ENCODE measurements around the gene TMEM167A. TPM values are rescaled to one million over a fixed set of nuclear protein-coding genes. Genes with fewer than 3 reads are reported as not detected.

Gene TMEM167A
- total and polyA plus RNA-seq, 2 experiments from 2014 or later = 179 to 267 TPM

- TF ChIP-seq CTCF (conservative IDR thresholded peaks at IDR 0.05; ENCODE audit: low read depth in 2 of 2) (no peak), EZH2phosphoT487 (IDR thresholded peaks at IDR 0.05; ENCODE audit: unreplicated experiment) (no peak), EZH2 (IDR thresholded peaks at IDR 0.05; ENCODE audit: low read depth, unreplicated experiment) (no peak), POLR2AphosphoS5 (IDR thresholded peaks at IDR 0.05; ENCODE audit: low read depth) (no peak)
These were observed 65.2 kb downstream of the TMEM167A start (continued) for GRCh38 chr5:83011985-83012384.

- Mint-ChIP-seq H3K4me1 (peaks cover 29% of the 10 kb centered on the region), H3K9me3 (peaks cover 3% of the 10 kb centered on the region), H3K4me3 (no peak overlapping the region), H3K27ac (no peak overlapping the region), H3K27me3 (ENCODE audit: insufficient read depth, low read depth, poor library complexity) (peaks cover 1% of the 10 kb centered on the region), H3K36me3 (ENCODE audit: low read depth) (peaks cover 5% of the 10 kb centered on the region)
- no peak for DNase-seq (ENCODE audit: low spot score)
- no peak for TF ChIP-seq POLR2AphosphoS5 (IDR thresholded peaks at IDR 0.05; ENCODE audit: low read depth)
- no peak for TF ChIP-seq NANOG (IDR thresholded peaks at IDR 0.05; ENCODE audit: borderline replicate concordance)
- TF ChIP-seq CTCF (conservative IDR thresholded peaks at IDR 0.05; ENCODE audit: low read depth in 2 of 2) = no peak
- no peak for TF ChIP-seq ETS1 (IDR thresholded peaks at IDR 0.05)
- no peak for TF ChIP-seq ZNF462 (CRISPR knock-in tag; IDR thresholded peaks at IDR 0.05)
- Histone ChIP-seq H3K9me2 (ENCODE audit: insufficient read depth) (no peaks in the 10 kb centered on the region), H3K4me2 (no peak overlapping the region), H3K27ac (ENCODE audit: low read depth) (no peak overlapping the region), H4K20me1 (replicated peaks; ENCODE audit: insufficient read depth) (no peaks in the 10 kb centered on the region), H3K79me2 (replicated peaks; ENCODE audit: insufficient read depth) (no peaks in the 10 kb centered on the region), H3K27me3 (ENCODE audit: insufficient read depth) (no peaks in the 10 kb centered on the region), H3K36me3 (ENCODE audit: insufficient read depth) (no peaks in the 10 kb centered on the region), H2AFZ (no peak overlapping the region), H3K4me1 (ENCODE audit: insufficient read depth) (peaks cover 25% of the 10 kb centered on the region), H3F3A (replicated peaks; ENCODE audit: low read depth) (no peaks in the 10 kb centered on the region), H3K4me3 (no peak overlapping the region)
- no peak for ATAC-seq
These were observed 67.8 kb downstream of the TMEM167A start for GRCh38 chr5:83009408-83009807.

Measured in GM23338 (cell line).